Transverse colon (tissue), 4 donors: Measurements from ENCODE around the gene SLC19A1. TPM values are rescaled to one million over a fixed set of nuclear protein-coding genes. Genes with fewer than 3 reads are reported as not detected.
"Not testable (repeated sequence)": the region's sequence is repeated elsewhere in the genome, so short reads cannot be mapped to it uniquely, and the experiment has no call there.

Experiments used
- DNase-seq: peaks from one replicate; pipeline ENCODE4 v3.0.0-alpha.2; 2019
- H3K27ac ChIP-seq, 4 donors: fragments of 200-600 bp; sonication (generic); 2 replicates each; pipeline ENCODE4 v1.5.1; 2016 to 2018; ENCODE audit warnings: inconsistent platforms in 4 of 4
- H3K27me3 ChIP-seq: fragments of 200-600 bp; sonication (generic); 2 replicates; pipeline ENCODE4 v1.5.1; 2017; ENCODE audit warnings: inconsistent platforms
- H3K36me3 ChIP-seq, 4 donors: fragments of 200-600 bp; sonication (generic); 2 replicates each; pipeline ENCODE4 v1.5.1; 2017 to 2019; ENCODE audit warnings: inconsistent platforms in 4 of 4
- H3K4me1 ChIP-seq, 4 donors: fragments of 200-600 bp; sonication (generic); 2 replicates each; pipeline ENCODE4 v1.5.1; 2017 to 2020; ENCODE audit warnings: inconsistent platforms in 4 of 4
- H3K4me3 ChIP-seq, 4 donors: fragments of 200-600 bp; sonication (generic); 1 replicate in 1 of 4; 2 replicates in 3 of 4; pipeline versions ENCODE4 v1.5.1 to v1.6.1; 2017 to 2019; ENCODE audit warnings: inconsistent platforms in 4 of 4
- H3K9me3 ChIP-seq, 2 donors: fragments of 200-600 bp; sonication (generic); 2 replicates each; pipeline ENCODE4 v1.5.1; 2017 to 2019; ENCODE audit warnings: inconsistent platforms in 2 of 2
- EP300 ChIP-seq: sonication (generic); formaldehyde crosslinking; IDR thresholded peaks from one replicate; pipeline ENCODE4 v1.6.1; 2017; ENCODE audit warnings: antibody characterized with exemption, low read depth
- POLR2A ChIP-seq: fragments of 450-650 bp; IDR thresholded peaks from one replicate; pipeline ENCODE4 v1.6.1; 2016; ENCODE audit warnings: antibody characterized with exemption, mild to moderate bottlenecking, moderate library complexity
- POLR2AphosphoS5 ChIP-seq, 3 donors: sonication (generic); formaldehyde crosslinking; IDR thresholded peaks; one replicate each; pipeline ENCODE4 v1.6.1; 2016; ENCODE audit warnings: antibody characterized with exemption in 3 of 3
- WGBS, 2 donors: methylation state at CpG; one replicate each; pipeline ENCODE4 v1.1.5; 2018; ENCODE audit warnings: low coverage in 1 of 2; 5-methylcytosine and 5-hydroxymethylcytosine counted together
- in situ Hi-C, 4 donors: fragments of 200-750 bp; cut with MboI; loops; one replicate each; pipeline versions ENCODE4 v1.15.0 to v1.15.1; 2017; ENCODE audit warnings: low sequenced_read_pairs in 3 of 4, low pct_ligation_motif_present in 1 of 4, low pct_unique_long_range_greater_than_20kb in 1 of 4
- intact Hi-C: fragments of 100-400 bp; cut with DNase I; formaldehyde crosslinking; loops from one replicate; pipeline ENCODE4 v1.15.1; 2023; ENCODE audit warnings: low total_unique reads
- total RNA-seq, 4 donors: library from RNA; depleted of rRNA; stranded (reverse); fragments of >200 nt; gene quantifications; one replicate each; pipeline ENCODE4 v1.1.0, GENCODE V29; 2016
- TF ChIP-seq, protein P1 (sequence below), 5 experiments: fragments of 200-600 bp in 3 of 5; fragments of 450-650 bp in 2 of 5; sonication (generic) in 3 of 5; IDR thresholded peaks; 1 replicate in 2 of 5; 2 replicates in 3 of 5; pipeline ENCODE4 v1.5.1; 2016 to 2017; ENCODE audit warnings: antibody characterized with exemption in 5 of 5, inconsistent platforms in 3 of 5, mild to moderate bottlenecking in 2 of 5, moderate library complexity in 1 of 5

SLC19A1 gene
- total RNA-seq, 4 donors from 2014 or later, result 8.3 to 24.1 (median 17.3) TPM

DNA sequence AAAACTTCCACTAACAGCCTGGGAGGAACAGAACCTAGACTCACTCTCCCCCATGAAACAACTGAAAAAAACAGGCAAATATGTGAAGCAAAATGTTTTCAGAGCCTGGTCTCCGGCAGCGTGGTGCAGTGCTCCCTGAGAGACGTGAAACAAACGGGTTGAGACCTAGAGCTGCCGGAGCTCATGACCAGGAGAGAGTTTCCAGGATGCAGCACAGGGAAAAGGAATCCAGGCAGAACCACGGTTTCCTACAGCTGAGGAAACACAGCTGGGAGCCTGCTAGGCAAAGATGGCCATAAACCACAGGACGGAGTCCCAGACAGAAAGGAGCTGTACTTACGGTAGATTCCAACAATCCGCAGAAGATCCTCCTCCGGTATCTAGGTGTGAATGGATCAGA, 20.2 kb upstream of the SLC19A1 start:
- Histone ChIP-seq H3K4me1 (no peaks in the 10 kb centered on the region), H3K36me3 (no peaks in the 10 kb centered on the region), H3K4me3 (no peak overlapping the region), H3K27ac (peak overlapping the region in 1 of 4 donors; percentile 17), H3K27me3 (peaks cover 24% of the 10 kb centered on the region), H3K9me3 (no peaks in the 10 kb centered on the region)
- no peak for DNase-seq
- WGBS, 2 donors, result 58% methylated on average over 10 of the region's 10 CpGs; no CpG with 5 or more reads in 1 of the 2 donors
- no peak for TF ChIP-seq EP300
- TF ChIP-seq, protein P1, sequence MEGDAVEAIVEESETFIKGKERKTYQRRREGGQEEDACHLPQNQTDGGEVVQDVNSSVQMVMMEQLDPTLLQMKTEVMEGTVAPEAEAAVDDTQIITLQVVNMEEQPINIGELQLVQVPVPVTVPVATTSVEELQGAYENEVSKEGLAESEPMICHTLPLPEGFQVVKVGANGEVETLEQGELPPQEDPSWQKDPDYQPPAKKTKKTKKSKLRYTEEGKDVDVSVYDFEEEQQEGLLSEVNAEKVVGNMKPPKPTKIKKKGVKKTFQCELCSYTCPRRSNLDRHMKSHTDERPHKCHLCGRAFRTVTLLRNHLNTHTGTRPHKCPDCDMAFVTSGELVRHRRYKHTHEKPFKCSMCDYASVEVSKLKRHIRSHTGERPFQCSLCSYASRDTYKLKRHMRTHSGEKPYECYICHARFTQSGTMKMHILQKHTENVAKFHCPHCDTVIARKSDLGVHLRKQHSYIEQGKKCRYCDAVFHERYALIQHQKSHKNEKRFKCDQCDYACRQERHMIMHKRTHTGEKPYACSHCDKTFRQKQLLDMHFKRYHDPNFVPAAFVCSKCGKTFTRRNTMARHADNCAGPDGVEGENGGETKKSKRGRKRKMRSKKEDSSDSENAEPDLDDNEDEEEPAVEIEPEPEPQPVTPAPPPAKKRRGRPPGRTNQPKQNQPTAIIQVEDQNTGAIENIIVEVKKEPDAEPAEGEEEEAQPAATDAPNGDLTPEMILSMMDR (IDR thresholded peaks at IDR 0.05), result no peak
- TF ChIP-seq POLR2A, result no peak
- no peak for TF ChIP-seq POLR2AphosphoS5 (IDR thresholded peaks at IDR 0.05)
- in situ Hi-C loops, result loop anchor here in 3 of 4 donors (10.0 to 25.0 kb wide), 2 partner anchors 250 to 252 kb away; no protein-coding TSS in a partner anchor
- intact Hi-C loops, result no loop called here

DNA sequence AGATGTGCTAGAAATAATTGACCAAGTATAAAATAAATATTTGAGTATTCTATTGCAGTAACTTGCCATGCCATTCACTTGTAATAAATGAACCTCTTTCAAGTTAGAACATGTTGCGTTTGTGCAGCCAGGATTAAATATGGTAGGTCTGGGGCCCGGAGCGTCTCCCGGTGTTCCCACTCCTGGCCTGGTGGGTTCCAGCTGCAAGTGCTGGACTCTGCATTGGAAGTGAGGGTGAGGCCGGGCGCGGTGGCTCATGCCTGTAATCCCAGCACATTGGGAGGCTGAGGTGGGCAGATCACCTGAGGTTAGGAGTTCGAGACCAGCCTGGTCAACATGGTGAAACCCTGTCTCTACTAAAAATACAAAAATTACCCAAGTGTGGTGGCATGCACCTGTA, 19.0 kb upstream of the SLC19A1 start:
- in situ Hi-C loops, result loop anchor here in 3 of 4 donors (10.0 to 25.0 kb wide), 2 partner anchors 251 to 254 kb away; no protein-coding TSS in a partner anchor
- DNase-seq, H3K4me3 ChIP-seq, H3K27ac ChIP-seq, intact Hi-C loops, H3K36me3 ChIP-seq, H3K4me1 ChIP-seq, H3K9me3 ChIP-seq: not testable (repeated sequence)
- WGBS, 2 donors, result 90% methylated on average over 8 of the region's 8 CpGs; no CpG with 5 or more reads in 1 of the 2 donors
- H3K27me3 ChIP-seq, result peaks cover 16% of the 10 kb centered on the region

DNA sequence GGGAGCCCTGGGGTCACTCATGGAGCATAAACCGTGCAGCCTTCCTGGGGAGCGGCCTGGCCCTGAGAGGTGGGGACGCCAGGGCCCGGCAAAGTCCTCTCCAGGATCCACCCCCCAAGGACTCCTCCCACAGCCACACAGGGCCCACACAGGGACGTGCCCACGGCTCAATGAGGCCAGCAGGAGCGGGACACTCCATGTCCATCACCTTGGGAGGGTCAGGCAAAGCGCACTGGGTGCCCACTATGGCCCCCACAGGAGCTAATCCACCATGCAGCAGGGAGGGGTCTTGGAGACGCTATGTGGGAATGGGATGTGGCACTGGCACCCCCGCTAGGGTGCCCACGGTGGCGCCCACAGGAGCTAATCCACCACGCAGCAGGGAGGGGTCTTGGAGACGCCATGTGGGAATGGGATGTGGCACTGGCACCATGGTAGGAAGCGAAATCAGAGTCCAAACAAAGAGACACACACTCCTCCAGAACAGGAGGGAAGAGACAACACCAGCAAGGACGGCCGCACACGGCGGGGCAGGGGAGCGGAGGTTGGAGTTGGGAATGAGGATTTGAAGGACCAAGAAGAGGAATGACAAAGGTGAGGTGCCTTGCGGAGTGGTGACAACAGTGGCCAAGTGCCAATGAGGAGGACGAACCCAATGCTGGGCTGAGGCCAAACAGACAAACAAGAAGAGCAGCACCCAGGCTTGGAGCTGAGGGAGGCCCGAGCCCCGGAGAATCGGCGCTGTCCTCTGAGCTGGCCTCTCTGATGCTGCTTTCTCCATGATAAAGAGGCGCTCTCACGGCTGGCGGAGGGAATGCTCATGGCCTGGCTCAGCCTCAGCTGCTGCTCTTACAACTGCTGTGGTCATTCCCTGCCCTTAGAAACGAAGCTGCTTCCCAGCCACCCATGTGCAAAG, 18.1 kb upstream of the SLC19A1 start:
- 75 to 82% methylated on average over 3 to 30 of the region's 30 CpGs for WGBS, 2 donors
- intact Hi-C loops, result no loop called here
- peaks cover 15% of the 10 kb centered on the region for H3K27me3 ChIP-seq
- peaks cover 0 to 6% (median 6%) of the 10 kb centered on the region in 4 donors for H3K4me1 ChIP-seq
- in situ Hi-C loops, result loop anchor here in 3 of 4 donors (10.0 to 25.0 kb wide), 2 partner anchors 252 to 254 kb away; no protein-coding TSS in a partner anchor
- no peak overlapping the region for H3K4me3 ChIP-seq
- no peak overlapping the region for H3K27ac ChIP-seq
- no peak for DNase-seq
- no peak for TF ChIP-seq POLR2A
- TF ChIP-seq, protein P1 (IDR thresholded peaks at IDR 0.05), result no peak
- no peak for TF ChIP-seq POLR2AphosphoS5 (IDR thresholded peaks at IDR 0.05)
- no peak for TF ChIP-seq EP300
- no peaks in the 10 kb centered on the region for H3K36me3 ChIP-seq
- no peaks in the 10 kb centered on the region for H3K9me3 ChIP-seq

DNA sequence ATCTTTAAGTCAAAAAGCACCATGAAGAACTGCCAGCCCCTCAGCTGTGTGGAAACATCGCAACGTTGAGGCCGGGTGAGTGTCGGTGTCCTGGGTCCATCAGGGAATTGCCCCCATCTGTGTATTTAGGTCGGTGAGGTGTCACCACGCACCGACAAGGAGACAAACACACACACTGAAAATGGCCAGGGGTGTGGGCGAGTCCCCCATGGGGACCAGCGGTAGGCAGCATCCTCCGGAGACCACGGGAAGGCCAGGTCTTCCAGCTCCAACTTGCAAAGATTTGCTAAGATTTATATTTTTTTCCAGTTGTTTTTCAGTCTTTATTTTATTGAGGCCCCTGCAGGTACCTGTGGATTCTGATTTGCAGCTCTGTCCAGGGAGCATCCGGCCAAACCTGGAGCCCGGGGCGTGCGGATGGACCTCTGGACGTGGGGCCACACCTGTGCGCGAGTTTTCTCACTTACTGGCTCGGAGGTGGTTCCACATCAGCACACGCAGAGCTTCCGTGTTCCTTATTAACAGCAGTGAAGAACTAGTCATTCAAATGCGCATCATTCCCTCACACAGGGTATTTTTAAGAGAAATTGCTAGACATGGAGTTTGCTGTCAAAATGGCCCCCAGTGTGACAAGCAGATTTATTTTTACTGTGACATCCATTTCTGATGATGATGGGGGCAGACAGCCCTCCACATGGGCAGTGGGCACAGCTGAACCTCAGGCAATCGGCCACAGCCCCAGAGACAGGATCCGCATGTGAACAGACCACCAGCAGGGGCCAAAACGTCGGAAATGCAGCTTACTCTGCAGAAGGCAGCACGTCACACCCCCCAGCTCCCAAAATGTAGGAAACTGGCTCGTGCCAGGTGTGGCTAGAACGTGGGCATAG, 17.2 kb upstream of the SLC19A1 start:
- Histone ChIP-seq H3K27me3 (peaks cover 8% of the 10 kb centered on the region), H3K36me3 (no peaks in the 10 kb centered on the region), H3K4me1 (peaks cover 0 to 10% (median 7%) of the 10 kb centered on the region in 4 donors), H3K9me3 (no peaks in the 10 kb centered on the region), H3K4me3 (no peak overlapping the region), H3K27ac (no peak overlapping the region)
- 78 to 80% methylated on average over 7 to 29 of the region's 29 CpGs for WGBS, 2 donors
- DNase-seq, result no peak
- in situ Hi-C loops, result loop anchor here in 3 of 4 donors (5.0 to 25.0 kb wide), 3 partner anchors 38 to 255 kb away; no protein-coding TSS in a partner anchor
- no peak for TF ChIP-seq POLR2A
- intact Hi-C loops, result loop anchor here (10.0 kb wide), 1 partner anchor 265 kb away; no protein-coding TSS in a partner anchor
